IMR-90 (cell line): ENCODE data around the gene RAB1B.

Experiments
- BHLHE40 ChIP-seq: fragments of 150-350 bp; IDR thresholded peaks from 2 replicates; pipeline ENCODE4 v1.6.1; 2016; ENCODE audit warnings: mild to moderate bottlenecking, low read depth, low read length
- CEBPB ChIP-seq: IDR thresholded peaks from 2 replicates; pipeline ENCODE4 v1.6.1; 2012; ENCODE audit warnings: low read depth, low read length, improper control_type of control experiment
- CHD1 ChIP-seq: IDR thresholded peaks from 2 replicates; pipeline ENCODE4 v1.6.1; 2012; ENCODE audit warnings: low read depth, low read length, improper control_type of control experiment
- ELK1 ChIP-seq: fragments of 150-350 bp; IDR thresholded peaks from 2 replicates; pipeline ENCODE4 v1.6.1; 2016; ENCODE audit warnings: low read depth, mild to moderate bottlenecking, low read length, moderate library complexity, borderline replicate concordance
- MAFK ChIP-seq: IDR thresholded peaks from 2 replicates; pipeline ENCODE4 v1.6.1; 2012; ENCODE audit warnings: low read depth, low read length, improper control_type of control experiment
- MXI1 ChIP-seq: IDR thresholded peaks from 2 replicates; pipeline ENCODE4 v1.6.1; 2012; ENCODE audit warnings: low read depth, mild to moderate bottlenecking, low read length, moderate library complexity, borderline replicate concordance
- POLR2A ChIP-seq: IDR thresholded peaks from 2 replicates; pipeline ENCODE4 v1.6.1; 2012; ENCODE audit warnings: mild to moderate bottlenecking, low read depth, low read length
- RAD21 ChIP-seq: IDR thresholded peaks from 2 replicates; pipeline ENCODE4 v1.6.1; 2012; ENCODE audit warnings: low read length, improper control_type of control experiment
- RCOR1 ChIP-seq: IDR thresholded peaks from 2 replicates; pipeline ENCODE4 v1.6.1; 2012; ENCODE audit warnings: mild to moderate bottlenecking, low read length, improper control_type of control experiment; ENCODE audit not compliant: insufficient replicate concordance
- TF ChIP-seq, protein P1 (sequence below): conservative IDR thresholded peaks from 2 replicates; pipeline ENCODE4 v1.5.1; 2012; ENCODE audit warnings: mild to moderate bottlenecking, low read depth, low read length, improper control_type of control experiment

DNA sequence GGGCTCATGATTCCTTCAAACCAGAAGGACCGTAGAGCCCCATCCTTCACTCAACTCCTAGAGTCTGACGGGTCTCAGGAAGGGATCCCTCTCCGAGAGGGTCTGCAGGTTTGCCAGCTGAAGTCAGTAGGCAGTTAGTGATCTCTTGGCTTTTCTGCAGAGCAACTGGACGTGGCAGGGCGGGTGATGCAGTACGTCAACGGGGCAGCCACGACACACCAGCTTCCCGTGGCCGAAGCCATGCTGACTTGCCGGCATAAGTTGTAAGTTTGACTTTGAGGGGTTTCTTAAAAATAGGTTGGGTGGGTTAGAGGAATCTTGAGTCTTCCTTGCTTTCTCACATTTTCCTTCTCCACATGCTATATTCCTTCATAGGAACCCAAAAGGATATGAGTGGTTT is 33.3 kb upstream of the RAB1B start:
- TF ChIP-seq, protein P1, sequence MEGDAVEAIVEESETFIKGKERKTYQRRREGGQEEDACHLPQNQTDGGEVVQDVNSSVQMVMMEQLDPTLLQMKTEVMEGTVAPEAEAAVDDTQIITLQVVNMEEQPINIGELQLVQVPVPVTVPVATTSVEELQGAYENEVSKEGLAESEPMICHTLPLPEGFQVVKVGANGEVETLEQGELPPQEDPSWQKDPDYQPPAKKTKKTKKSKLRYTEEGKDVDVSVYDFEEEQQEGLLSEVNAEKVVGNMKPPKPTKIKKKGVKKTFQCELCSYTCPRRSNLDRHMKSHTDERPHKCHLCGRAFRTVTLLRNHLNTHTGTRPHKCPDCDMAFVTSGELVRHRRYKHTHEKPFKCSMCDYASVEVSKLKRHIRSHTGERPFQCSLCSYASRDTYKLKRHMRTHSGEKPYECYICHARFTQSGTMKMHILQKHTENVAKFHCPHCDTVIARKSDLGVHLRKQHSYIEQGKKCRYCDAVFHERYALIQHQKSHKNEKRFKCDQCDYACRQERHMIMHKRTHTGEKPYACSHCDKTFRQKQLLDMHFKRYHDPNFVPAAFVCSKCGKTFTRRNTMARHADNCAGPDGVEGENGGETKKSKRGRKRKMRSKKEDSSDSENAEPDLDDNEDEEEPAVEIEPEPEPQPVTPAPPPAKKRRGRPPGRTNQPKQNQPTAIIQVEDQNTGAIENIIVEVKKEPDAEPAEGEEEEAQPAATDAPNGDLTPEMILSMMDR = no peak
- TF ChIP-seq POLR2A (no peak), MXI1 (no peak), BHLHE40 (no peak), CHD1 (no peak), RCOR1 (no peak), ELK1 (no peak), MAFK (no peak), RAD21 (no peak), CEBPB (no peak)
